Measurements from ENCODE around the gene FAM24A.

Gene FAM24A

DNA sequence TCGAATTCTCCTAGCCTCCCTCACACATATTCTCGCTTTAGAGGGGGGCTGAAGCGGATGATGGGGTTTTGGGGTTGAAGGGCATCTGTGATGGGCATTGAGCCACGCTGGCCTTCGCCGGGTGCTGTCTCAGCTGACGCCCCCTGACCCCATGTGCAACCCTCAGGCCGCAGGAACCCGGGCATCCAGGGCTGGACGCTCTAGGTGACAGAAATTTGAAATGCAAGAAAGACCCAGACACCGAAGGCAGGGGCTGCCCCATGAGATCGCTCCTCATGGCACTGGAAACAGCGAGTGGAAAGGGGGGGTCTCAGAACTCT, 44.3 kb downstream of the FAM24A start (continued):
- TF ChIP-seq GLI4 (tag by site-specific recombination; IDR thresholded peaks at IDR 0.05) = no peak
- peak; percentile 22; the same call in 1 of the 2 replicates for TF ChIP-seq ZNF792 (tag by site-specific recombination; IDR thresholded peaks at IDR 0.05)
- no peak for TF ChIP-seq ZNF560 (tag by site-specific recombination; IDR thresholded peaks at IDR 0.05; ENCODE audit: borderline replicate concordance)

DNA sequence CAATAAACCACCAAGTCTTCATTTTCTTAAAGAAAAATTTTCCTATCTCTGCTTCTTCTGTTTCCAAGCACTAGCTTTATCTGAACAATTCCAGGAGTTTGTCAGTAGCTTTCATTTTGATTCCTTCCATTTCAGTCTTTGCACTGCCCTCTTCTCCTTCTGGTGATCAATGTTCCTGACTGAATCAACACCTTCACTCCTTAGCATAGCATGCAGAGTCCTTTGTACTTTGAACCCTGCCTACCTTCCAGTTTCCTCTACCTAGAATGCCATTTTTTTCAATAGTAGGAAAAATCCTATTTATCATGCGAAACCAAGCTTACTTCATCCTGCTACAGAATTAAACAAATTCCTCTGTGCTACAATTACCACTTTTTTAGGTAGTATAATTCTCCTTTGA, 45.5 kb downstream of the FAM24A start:
- H3K9me3 ChIP-seq (ENCODE audit: control insufficient read depth, insufficient read depth, low read depth, low read length) = no peaks in the 10 kb centered on the region
- H3K4me3 ChIP-seq (ENCODE audit: low read depth, low read length) = no peak overlapping the region
- H3K4me1 ChIP-seq (ENCODE audit: control insufficient read depth, insufficient read depth, low read length) = peaks cover 2% of the 10 kb centered on the region; the same call in 1 of the 2 replicates
- peaks cover 0 to 5% of the 10 kb centered on the region in 2 experiments for H3K36me3 ChIP-seq (ENCODE audit: control insufficient read depth in 2 of 2, insufficient read depth in 1 of 2, low read length in 2 of 2)
- no peak overlapping the region for H3K27ac ChIP-seq (ENCODE audit: extremely low read depth, low read depth, low read length)
- POLR2A ChIA-PET = interaction anchor here (0.6 kb wide), 1 partner anchor 1966 kb away, joined by 3 read pairs; no protein-coding TSS in a partner anchor
- TF ChIP-seq ZNF223 (tag by site-specific recombination; IDR thresholded peaks at IDR 0.05) (no peak), ZNF664 (tag by site-specific recombination; IDR thresholded peaks at IDR 0.05) (no peak)
- CTCF ChIA-PET = no interaction called here

DNA sequence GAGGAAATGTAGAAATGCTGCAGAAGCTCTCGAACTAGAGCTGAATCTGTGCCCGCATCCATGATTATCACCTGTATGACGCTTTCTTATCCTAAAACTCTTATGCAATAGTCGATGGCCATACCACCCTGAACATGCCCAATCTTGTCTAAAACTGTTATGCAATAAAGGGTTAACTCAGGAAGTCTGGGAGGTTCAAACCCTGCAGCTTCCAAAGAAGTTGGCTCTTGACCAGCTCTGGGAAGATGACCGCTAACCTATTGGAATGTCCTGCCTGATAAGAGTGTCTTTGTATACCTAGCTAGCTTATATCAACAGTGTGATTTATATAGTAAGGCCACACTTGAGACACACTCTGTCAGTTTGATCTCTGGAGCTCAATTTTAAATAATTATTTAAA, 47.1 kb downstream of the FAM24A start:
- no peak for TF ChIP-seq ZBTB8A (tag by site-specific recombination; IDR thresholded peaks at IDR 0.05)
- TF ChIP-seq ZNF37A (tag by site-specific recombination; IDR thresholded peaks at IDR 0.05) = no peak
- ChIA-PET POLR2A (no interaction called here), CTCF (interaction anchor here (3.1 kb wide), 1 partner anchor 23 kb away, joined by 14 read pairs; the partner anchor contains the start of gene PSTK)
- Histone ChIP-seq H3K27ac (ENCODE audit: extremely low read depth, low read depth, low read length) (no peak overlapping the region), H3K36me3 (ENCODE audit: control insufficient read depth in 2 of 2, insufficient read depth in 1 of 2, low read length in 2 of 2) (no peaks in the 10 kb centered on the region), H3K4me3 (ENCODE audit: low read depth, low read length) (no peak overlapping the region), H3K4me1 (ENCODE audit: control insufficient read depth, insufficient read depth, low read length) (peaks cover under 1% of the 10 kb centered on the region; the same call in 1 of the 2 replicates), H3K9me3 (ENCODE audit: control insufficient read depth, insufficient read depth, low read depth, low read length) (no peaks in the 10 kb centered on the region)

DNA sequence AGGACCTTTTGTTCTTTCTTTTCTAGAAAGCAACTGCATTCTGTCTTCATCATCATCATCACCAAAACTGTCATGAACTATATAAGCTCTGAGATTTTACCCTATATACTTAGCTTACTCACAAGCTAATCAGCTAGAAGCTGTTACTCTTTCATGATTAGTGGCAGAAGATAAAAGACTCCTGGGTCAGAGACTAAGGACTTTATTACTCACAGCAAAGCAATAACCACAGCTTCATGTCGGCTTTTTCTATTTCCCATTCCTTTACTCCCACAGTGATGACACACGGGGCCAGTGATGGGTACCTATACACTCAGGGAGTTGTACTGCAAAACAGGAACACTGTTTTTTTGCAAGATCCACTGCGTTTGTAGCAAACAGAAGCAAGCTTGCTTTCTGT, 52.0 kb downstream of the FAM24A start:
- H3K27ac ChIP-seq (ENCODE audit: extremely low read depth, low read depth, low read length) = no peak overlapping the region
- no peaks in the 10 kb centered on the region for H3K4me1 ChIP-seq (ENCODE audit: control insufficient read depth, insufficient read depth, low read length)
- H3K4me3 ChIP-seq (ENCODE audit: low read depth, low read length) = no peak overlapping the region
- TF ChIP-seq ZNF677 (tag by site-specific recombination; IDR thresholded peaks at IDR 0.05) (no peak), ZNF707 (tag by site-specific recombination; IDR thresholded peaks at IDR 0.05) (no peak), HOXA7 (CRISPR knock-in tag; IDR thresholded peaks at IDR 0.05; ENCODE audit: borderline replicate concordance) (no peak), GLI4 (tag by site-specific recombination; IDR thresholded peaks at IDR 0.05) (no peak)
- H3K9me3 ChIP-seq (ENCODE audit: control insufficient read depth, insufficient read depth, low read depth, low read length) = no peaks in the 10 kb centered on the region; the same call in 1 of the 2 replicates
- CTCF ChIA-PET = interaction anchor here (0.5 to 1.2 kb wide), 4 partner anchors 12 to 876 kb away, joined by 3 to 5 read pairs (median 4); no protein-coding TSS in a partner anchor
- POLR2A ChIA-PET = no interaction called here
- peaks cover 0 to 4% of the 10 kb centered on the region in 2 experiments; a peak in 1 of 3 replicates for H3K36me3 ChIP-seq (ENCODE audit: control insufficient read depth in 2 of 2, insufficient read depth in 1 of 2, low read length in 2 of 2)
